HepG2 (cell line): Measurements from ENCODE around the gene PNPLA2. TPM values are rescaled to one million over a fixed set of nuclear protein-coding genes. Genes with fewer than 3 reads are reported as not detected.

Source experiments
- CAMTA2 ChIP-seq: sonication (generic); formaldehyde crosslinking; IDR thresholded peaks from 2 replicates; pipeline ENCODE4 v1.4.0; 2020; ENCODE audit warnings: mild to moderate bottlenecking, missing genetic modification reagents, borderline replicate concordance
- CBX1 ChIP-seq: IDR thresholded peaks from one replicate; pipeline ENCODE4 v1.6.1; 2016; ENCODE audit warnings: antibody characterized with exemption, low read depth
- EED ChIP-seq: sonication (generic); formaldehyde crosslinking; IDR thresholded peaks from 2 replicates; pipeline ENCODE4 v1.5.0; 2020; ENCODE audit warnings: mild to moderate bottlenecking, missing genetic modification reagents
- FOXA1 ChIP-seq, 2 experiments: fragments of 450-650 bp in 1 of 2; sonication (generic) in 1 of 2; formaldehyde crosslinking in 1 of 2; IDR thresholded peaks; 2 replicates each; pipeline versions ENCODE4 v1.4.0 to v1.6.1; 2016 to 2020; ENCODE audit warnings: missing genetic modification reagents in 1 of 2
- IKZF1 ChIP-seq: fragments of 450-650 bp; IDR thresholded peaks from 2 replicates; pipeline ENCODE4 v1.7.1; 2016
- ISL2 ChIP-seq: sonication (generic); formaldehyde crosslinking; IDR thresholded peaks from 2 replicates; pipeline ENCODE4 v1.5.0; 2020; ENCODE audit warnings: missing genetic modification reagents
- PITX1 ChIP-seq: sonication (generic); formaldehyde crosslinking; IDR thresholded peaks from 2 replicates; pipeline ENCODE4 v1.5.1; 2020; ENCODE audit warnings: mild to moderate bottlenecking, missing genetic modification reagents
- U2AF2 ChIP-seq: fragments of 200-400 bp; formaldehyde crosslinking; IDR thresholded peaks from 2 replicates; pipeline ENCODE4 v1.6.1; 2017; ENCODE audit warnings: low read depth, mild to moderate bottlenecking, low read length
- ZNF354B ChIP-seq: sonication (generic); formaldehyde crosslinking; IDR thresholded peaks from 2 replicates; pipeline ENCODE4 v1.8.0; 2022; ENCODE audit warnings: mild to moderate bottlenecking, missing genetic modification reagents
- ZNF383 ChIP-seq: sonication (generic); formaldehyde crosslinking; IDR thresholded peaks from 2 replicates; pipeline ENCODE4 v1.4.0; 2020; ENCODE audit warnings: missing genetic modification reagents, mild to moderate bottlenecking, borderline replicate concordance
- ZNF672 ChIP-seq: sonication (generic); formaldehyde crosslinking; IDR thresholded peaks from 2 replicates; pipeline ENCODE4 v1.8.1; 2022; ENCODE audit warnings: missing genetic modification reagents
- polyA plus RNA-seq, 8 experiments: library from polyadenylated mRNA; depleted of rRNA in 3 of 8; stranded (reverse) in 7 of 8; unstranded in 1 of 8; fragments of >200 nt; fragmentation: Illumina TruSeq in 4 of 8; extraction: Trizol in 4 of 8; gene quantifications; 2 replicates each; pipeline versions ENCODE4 v1.2.1 to v1.2.3, GENCODE V29; 2011 to 2016; ENCODE audit warnings: low read depth in 4 of 8, missing spikeins in 1 of 8, mixed read lengths in 1 of 8; ENCODE audit not compliant: insufficient read depth in 1 of 8
- total RNA-seq, 5 experiments: library from RNA; depleted of rRNA; stranded (reverse); fragments of >200 nt; fragmentation: Illumina TruSeq; extraction: Trizol; gene quantifications; 2 replicates each; pipeline ENCODE4 v1.2.3, GENCODE V29; 2016; ENCODE audit warnings: low read depth in 1 of 5
- TF ChIP-seq, protein P1 (sequence below), 2 experiments: sonication (generic) in 1 of 2; formaldehyde crosslinking in 1 of 2; IDR thresholded peaks; 2 replicates each; pipeline versions ENCODE4 v1.4.0 to v1.6.1; 2016 to 2020; ENCODE audit warnings: borderline replicate concordance in 1 of 2, low read depth in 1 of 2, mild to moderate bottlenecking in 1 of 2, missing genetic modification reagents in 1 of 2
- TF ChIP-seq, protein P2 (sequence below): sonication (generic); formaldehyde crosslinking; IDR thresholded peaks from 2 replicates; pipeline ENCODE4 v1.4.0; 2020; ENCODE audit warnings: missing genetic modification reagents
- TF ChIP-seq, protein P3 (sequence below): sonication (generic); formaldehyde crosslinking; IDR thresholded peaks from 2 replicates; pipeline ENCODE4 v1.4.0; 2020; ENCODE audit warnings: missing genetic modification reagents
- TF ChIP-seq, protein P4 (sequence below): sonication (generic); formaldehyde crosslinking; IDR thresholded peaks from 2 replicates; pipeline ENCODE4 v1.4.0; 2020; ENCODE audit warnings: missing genetic modification reagents

PNPLA2 gene
- total and polyA plus RNA-seq, 2 of the 13 experiments (the other 11 are each of a cell fraction or from before 2014, with no cell fraction given): 10.5 to 43.2 TPM

DNA sequence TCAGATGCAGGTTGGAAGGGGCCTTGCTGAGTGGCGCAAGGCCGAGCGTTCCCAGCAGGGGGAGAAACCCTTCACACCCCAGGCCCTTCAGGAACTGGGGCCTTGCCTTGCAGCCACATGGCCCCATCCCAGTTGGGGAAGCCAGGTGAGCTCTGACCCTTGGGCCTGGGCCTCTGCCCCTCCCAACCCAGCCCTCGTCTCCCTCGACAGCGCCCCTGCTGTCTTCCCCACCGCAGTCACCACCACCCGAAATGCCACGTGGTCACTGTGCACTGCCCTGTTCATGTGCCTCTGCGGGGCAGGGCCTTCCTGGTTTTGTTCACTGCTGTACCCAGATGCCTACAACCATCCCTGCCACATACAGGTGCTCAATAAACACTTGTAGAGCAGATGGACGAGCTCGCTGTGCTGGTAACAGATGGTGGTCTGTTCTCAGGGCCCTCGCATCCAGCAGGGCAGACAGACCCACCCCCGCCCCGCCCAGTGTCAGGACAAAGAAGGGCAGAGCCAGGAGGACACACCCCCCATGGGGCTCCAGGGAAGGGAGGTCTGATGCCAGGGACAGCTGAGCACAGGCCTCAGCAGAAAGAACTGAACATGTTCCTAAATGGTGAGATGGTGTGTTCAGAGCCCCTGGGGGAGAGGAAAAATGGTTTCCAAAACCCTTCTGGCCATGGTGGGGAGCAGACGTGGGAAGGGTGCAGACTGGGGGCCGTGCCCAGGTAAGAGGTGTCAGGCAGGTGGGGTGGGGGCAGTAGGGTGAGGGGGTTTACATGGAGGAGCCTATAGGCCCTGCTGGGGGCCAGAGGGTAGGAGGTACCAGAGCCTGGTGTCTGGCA is 19.9 kb downstream of the PNPLA2 start (continued):
- TF ChIP-seq ZNF672 (CRISPR knock-in tag) (no peak), ISL2 (no peak), ZNF354B (CRISPR knock-in tag) (no peak), PITX1 (CRISPR knock-in tag) (peak; percentile 78; the same call in 1 of the 2 replicates), CBX1 (peak; percentile 66), EED (CRISPR knock-in tag) (no peak), ZNF383 (CRISPR knock-in tag) (no peak), IKZF1 (no peak), CAMTA2 (CRISPR knock-in tag) (no peak), U2AF2 (no peak), FOXA1 (IDR thresholded peaks at IDR 0.05) (no peak), FOXA1 (CRISPR knock-in tag; IDR thresholded peaks at IDR 0.05) (0 out of 2 replicates have a peak, but pooled peaks have one; percentile 40)
- TF ChIP-seq, protein P1, sequence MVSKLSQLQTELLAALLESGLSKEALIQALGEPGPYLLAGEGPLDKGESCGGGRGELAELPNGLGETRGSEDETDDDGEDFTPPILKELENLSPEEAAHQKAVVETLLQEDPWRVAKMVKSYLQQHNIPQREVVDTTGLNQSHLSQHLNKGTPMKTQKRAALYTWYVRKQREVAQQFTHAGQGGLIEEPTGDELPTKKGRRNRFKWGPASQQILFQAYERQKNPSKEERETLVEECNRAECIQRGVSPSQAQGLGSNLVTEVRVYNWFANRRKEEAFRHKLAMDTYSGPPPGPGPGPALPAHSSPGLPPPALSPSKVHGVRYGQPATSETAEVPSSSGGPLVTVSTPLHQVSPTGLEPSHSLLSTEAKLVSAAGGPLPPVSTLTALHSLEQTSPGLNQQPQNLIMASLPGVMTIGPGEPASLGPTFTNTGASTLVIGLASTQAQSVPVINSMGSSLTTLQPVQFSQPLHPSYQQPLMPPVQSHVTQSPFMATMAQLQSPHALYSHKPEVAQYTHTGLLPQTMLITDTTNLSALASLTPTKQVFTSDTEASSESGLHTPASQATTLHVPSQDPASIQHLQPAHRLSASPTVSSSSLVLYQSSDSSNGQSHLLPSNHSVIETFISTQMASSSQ (IDR thresholded peaks at IDR 0.05; ENCODE audit: low read depth): no peak
- TF ChIP-seq, protein P1 (CRISPR knock-in tag; IDR thresholded peaks at IDR 0.05; ENCODE audit: borderline replicate concordance): no peak
- TF ChIP-seq, protein P2, sequence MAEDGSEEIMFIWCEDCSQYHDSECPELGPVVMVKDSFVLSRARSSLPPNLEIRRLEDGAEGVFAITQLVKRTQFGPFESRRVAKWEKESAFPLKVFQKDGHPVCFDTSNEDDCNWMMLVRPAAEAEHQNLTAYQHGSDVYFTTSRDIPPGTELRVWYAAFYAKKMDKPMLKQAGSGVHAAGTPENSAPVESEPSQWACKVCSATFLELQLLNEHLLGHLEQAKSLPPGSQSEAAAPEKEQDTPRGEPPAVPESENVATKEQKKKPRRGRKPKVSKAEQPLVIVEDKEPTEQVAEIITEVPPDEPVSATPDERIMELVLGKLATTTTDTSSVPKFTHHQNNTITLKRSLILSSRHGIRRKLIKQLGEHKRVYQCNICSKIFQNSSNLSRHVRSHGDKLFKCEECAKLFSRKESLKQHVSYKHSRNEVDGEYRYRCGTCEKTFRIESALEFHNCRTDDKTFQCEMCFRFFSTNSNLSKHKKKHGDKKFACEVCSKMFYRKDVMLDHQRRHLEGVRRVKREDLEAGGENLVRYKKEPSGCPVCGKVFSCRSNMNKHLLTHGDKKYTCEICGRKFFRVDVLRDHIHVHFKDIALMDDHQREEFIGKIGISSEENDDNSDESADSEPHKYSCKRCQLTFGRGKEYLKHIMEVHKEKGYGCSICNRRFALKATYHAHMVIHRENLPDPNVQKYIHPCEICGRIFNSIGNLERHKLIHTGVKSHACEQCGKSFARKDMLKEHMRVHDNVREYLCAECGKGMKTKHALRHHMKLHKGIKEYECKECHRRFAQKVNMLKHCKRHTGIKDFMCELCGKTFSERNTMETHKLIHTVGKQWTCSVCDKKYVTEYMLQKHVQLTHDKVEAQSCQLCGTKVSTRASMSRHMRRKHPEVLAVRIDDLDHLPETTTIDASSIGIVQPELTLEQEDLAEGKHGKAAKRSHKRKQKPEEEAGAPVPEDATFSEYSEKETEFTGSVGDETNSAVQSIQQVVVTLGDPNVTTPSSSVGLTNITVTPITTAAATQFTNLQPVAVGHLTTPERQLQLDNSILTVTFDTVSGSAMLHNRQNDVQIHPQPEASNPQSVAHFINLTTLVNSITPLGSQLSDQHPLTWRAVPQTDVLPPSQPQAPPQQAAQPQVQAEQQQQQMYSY (CRISPR knock-in tag): no peak
- TF ChIP-seq, protein P3, sequence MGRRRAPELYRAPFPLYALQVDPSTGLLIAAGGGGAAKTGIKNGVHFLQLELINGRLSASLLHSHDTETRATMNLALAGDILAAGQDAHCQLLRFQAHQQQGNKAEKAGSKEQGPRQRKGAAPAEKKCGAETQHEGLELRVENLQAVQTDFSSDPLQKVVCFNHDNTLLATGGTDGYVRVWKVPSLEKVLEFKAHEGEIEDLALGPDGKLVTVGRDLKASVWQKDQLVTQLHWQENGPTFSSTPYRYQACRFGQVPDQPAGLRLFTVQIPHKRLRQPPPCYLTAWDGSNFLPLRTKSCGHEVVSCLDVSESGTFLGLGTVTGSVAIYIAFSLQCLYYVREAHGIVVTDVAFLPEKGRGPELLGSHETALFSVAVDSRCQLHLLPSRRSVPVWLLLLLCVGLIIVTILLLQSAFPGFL (CRISPR knock-in tag): no peak
- TF ChIP-seq, protein P4, sequence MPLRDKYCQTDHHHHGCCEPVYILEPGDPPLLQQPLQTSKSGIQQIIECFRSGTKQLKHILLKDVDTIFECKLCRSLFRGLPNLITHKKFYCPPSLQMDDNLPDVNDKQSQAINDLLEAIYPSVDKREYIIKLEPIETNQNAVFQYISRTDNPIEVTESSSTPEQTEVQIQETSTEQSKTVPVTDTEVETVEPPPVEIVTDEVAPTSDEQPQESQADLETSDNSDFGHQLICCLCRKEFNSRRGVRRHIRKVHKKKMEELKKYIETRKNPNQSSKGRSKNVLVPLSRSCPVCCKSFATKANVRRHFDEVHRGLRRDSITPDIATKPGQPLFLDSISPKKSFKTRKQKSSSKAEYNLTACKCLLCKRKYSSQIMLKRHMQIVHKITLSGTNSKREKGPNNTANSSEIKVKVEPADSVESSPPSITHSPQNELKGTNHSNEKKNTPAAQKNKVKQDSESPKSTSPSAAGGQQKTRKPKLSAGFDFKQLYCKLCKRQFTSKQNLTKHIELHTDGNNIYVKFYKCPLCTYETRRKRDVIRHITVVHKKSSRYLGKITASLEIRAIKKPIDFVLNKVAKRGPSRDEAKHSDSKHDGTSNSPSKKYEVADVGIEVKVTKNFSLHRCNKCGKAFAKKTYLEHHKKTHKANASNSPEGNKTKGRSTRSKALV (CRISPR knock-in tag): no peak
